ENCODE measurements around the gene HBM.
"Not testable (repeated sequence)": the region's sequence is repeated elsewhere in the genome, so short reads cannot be mapped to it uniquely, and the experiment has no call there.

Gene HBM

DNA sequence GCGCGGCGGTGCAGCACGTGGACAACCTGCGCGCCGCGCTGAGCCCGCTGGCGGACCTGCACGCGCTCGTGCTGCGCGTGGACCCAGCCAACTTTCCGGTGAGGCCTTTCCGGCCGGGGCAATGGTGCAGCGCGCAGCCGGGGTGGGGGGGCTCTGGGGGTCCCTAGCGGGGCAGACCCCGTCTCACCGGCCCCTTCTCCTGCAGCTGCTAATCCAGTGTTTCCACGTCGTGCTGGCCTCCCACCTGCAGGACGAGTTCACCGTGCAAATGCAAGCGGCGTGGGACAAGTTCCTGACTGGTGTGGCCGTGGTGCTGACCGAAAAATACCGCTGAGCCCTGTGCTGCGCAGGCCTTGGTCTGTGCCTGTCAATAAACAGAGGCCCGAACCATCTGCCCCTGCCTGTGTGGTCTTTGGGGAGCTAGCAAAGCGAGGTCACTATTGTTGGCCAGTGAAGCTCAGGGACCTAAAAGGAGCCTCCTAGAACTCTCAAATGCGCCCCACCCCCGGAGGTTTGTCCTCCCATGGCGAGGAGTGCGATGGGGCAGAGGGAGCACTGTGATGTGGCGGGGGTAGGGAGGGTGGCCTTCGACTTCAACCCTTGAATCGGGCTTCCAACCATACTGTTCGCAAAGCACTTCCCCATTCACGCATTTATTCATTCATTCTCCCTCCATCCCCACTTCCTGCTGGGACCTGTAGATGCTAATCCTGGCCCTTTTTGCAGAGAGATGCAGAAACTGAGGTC lies 770 bp downstream of the HBM start:
- FAIRE-seq: no peak

DNA sequence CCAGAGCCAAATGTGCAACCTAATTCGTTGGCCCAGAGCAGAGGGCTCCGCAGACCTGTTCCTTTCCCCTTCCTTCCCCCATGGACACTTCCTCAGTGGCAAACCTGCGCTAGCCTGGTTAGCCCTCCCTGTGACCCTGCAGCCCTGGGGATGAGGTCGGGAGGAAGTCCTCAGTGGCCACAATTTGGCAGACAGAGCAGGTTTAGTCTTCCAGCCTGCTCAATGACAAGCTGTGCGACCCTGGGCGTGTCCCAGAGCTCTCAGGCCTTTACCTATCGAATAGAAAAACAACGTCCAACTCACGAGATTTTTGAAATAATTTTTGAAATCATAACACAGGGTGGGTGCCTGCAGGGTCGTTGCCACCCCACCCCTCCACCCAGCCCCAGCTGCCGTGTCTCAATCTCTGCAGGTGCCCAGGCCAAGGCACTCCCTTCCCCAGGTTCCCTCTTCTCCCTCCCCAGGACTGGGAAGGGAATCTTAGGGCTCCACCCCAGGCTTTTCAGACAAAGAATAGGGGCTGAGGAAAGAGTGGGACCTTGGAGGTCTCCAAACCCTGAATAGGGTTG lies 1.4 kb downstream of the HBM start:
- FAIRE-seq (no peak), DNase-seq (ENCODE audit: extremely low spot score, insufficient read length, low read depth) (no peak)

More for the DNA sequence above, 770 bp downstream of the HBM start:
- DNase-seq (ENCODE audit: extremely low spot score, insufficient read length, low read depth): no peak

DNA sequence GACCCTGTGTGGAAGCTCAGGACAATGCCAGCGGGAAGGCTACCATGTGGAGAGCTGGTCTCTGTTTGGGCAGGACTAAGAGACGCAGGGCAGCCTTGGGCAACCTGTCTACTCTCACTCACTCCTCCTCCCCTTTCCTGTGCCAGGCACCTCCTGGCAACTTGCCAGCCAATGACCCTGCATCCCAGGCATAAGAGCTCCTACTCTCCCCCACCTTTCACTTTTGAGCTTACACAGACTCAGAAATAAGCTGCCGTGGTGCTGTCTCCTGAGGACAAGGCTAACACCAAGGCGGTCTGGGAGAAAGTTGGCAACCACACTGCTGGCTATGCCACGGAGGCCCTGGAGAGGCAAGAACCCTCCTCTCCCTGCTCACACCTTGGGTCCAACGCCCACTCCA lies 2.6 kb downstream of the HBM start:
- FAIRE-seq (no peak), DNase-seq (ENCODE audit: extremely low spot score, insufficient read length, low read depth) (no peak)

DNA sequence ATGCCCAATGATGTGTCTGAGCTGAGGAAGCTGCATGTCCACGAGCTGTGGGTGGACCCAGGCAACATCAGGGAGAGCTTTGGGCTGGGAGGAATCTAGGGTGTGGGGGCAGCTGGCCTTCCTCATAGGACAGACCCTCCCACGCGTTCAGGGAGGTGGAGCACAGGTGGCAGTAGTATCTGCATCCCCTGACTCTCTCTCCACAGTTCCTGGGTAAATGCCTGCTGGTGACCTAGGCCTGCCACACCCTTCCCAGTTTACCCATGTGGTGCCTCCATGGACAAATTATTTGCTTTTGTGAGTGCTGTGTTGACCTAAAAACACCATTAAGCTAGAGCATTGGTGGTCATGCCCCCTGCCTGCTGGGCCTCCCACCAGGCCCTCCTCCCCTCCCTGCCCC lies 3.2 kb downstream of the HBM start:
- no peak for DNase-seq (ENCODE audit: extremely low spot score, insufficient read length, low read depth)
- no peak for FAIRE-seq

DNA sequence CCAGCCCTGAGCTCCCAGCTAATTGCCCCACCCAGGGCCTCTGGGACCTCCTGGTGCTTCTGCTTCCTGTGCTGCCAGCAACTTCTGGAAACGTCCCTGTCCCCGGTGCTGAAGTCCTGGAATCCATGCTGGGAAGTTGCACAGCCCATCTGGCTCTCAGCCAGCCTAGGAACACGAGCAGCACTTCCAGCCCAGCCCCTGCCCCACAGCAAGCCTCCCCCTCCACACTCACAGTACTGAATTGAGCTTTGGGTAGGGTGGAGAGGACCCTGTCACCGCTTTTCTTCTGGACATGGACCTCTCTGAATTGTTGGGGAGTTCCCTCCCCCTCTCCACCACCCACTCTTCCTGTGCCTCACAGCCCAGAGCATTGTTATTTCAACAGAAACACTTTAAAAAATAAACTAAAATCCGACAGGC lies 4.3 kb downstream of the HBM start:
- DNase-seq (ENCODE audit: extremely low spot score, insufficient read length, low read depth); FAIRE-seq: not testable (repeated sequence)

DNA sequence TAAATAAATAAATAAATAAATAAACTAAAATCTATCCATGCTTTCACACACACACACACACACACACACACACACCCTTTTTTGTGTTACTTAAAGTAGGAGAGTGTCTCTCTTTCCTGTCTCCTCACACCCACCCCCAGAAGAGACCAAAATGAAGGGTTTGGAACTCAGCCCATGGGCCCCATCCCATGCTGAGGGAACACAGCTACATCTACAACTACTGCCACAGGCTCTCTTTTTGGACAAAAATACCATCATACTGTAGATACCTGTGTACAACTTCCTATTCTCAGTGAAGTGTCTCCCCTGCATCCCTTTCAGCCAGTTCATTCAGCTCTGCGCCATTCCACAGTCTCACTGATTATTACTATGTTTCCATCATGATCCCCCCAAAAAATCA lies 5.0 kb downstream of the HBM start:
- FAIRE-seq (no peak), DNase-seq (ENCODE audit: extremely low spot score, insufficient read length, low read depth) (no peak)

DNA sequence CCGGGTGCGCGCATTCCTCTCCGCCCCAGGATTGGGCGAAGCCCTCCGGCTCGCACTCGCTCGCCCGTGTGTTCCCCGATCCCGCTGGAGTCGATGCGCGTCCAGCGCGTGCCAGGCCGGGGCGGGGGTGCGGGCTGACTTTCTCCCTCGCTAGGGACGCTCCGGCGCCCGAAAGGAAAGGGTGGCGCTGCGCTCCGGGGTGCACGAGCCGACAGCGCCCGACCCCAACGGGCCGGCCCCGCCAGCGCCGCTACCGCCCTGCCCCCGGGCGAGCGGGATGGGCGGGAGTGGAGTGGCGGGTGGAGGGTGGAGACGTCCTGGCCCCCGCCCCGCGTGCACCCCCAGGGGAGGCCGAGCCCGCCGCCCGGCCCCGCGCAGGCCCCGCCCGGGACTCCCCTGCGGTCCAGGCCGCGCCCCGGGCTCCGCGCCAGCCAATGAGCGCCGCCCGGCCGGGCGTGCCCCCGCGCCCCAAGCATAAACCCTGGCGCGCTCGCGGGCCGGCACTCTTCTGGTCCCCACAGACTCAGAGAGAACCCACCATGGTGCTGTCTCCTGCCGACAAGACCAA lies 6.7 kb downstream of the HBM start, which contains the start of gene HBA2:
Gene HBA2, plus strand, starts transcription at position 503 of the 568 bp plus-strand sequence. Its CDS starts 37 bp downstream, at position 540.
- not testable (repeated sequence) for FAIRE-seq; DNase-seq (ENCODE audit: extremely low spot score, insufficient read length, low read depth)

DNA sequence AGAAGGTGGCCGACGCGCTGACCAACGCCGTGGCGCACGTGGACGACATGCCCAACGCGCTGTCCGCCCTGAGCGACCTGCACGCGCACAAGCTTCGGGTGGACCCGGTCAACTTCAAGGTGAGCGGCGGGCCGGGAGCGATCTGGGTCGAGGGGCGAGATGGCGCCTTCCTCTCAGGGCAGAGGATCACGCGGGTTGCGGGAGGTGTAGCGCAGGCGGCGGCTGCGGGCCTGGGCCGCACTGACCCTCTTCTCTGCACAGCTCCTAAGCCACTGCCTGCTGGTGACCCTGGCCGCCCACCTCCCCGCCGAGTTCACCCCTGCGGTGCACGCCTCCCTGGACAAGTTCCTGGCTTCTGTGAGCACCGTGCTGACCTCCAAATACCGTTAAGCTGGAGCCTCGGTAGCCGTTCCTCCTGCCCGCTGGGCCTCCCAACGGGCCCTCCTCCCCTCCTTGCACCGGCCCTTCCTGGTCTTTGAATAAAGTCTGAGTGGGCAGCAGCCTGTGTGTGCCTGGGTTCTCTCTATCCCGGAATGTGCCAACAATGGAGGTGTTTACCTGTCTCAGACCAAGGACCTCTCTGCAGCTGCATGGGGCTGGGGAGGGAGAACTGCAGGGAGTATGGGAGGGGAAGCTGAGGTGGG lies 7.6 kb downstream of the HBM start:
- not testable (repeated sequence) for FAIRE-seq; DNase-seq (ENCODE audit: extremely low spot score, insufficient read length, low read depth)

DNA sequence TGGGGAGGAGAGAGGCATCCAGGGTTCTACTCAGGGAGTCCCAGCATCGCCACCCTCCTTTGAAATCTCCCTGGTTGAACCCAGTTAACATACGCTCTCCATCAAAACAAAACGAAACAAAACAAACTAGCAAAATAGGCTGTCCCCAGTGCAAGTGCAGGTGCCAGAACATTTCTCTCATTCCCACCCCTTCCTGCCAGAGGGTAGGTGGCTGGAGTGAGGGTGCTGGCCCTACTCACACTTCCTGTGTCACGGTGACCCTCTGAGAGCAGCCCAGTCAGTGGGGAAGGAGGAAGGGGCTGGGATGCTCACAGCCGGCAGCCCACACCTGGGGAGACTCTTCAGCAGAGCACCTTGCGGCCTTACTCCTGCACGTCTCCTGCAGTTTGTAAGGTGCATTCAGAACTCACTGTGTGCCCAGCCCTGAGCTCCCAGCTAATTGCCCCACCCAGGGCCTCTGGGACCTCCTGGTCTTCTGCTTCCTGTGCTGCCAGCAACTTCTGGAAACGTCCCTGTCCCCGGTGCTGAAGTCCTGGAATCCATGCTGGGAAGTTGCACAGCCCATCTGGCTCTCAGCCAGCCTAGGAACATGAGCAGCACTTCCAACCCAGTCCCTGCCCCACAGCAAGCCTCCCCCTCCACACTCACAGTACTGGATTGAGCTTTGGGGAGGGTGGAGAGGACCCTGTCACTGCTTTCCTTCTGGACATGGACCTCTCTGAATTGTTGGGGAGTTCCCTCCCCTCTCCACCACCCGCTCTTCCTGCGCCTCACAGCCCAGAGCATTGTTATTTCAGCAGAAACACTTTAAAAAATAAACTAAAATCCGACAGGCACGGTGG lies 8.4 kb downstream of the HBM start:
- DNase-seq (ENCODE audit: extremely low spot score, insufficient read length, low read depth); FAIRE-seq: not testable (repeated sequence)

DNA sequence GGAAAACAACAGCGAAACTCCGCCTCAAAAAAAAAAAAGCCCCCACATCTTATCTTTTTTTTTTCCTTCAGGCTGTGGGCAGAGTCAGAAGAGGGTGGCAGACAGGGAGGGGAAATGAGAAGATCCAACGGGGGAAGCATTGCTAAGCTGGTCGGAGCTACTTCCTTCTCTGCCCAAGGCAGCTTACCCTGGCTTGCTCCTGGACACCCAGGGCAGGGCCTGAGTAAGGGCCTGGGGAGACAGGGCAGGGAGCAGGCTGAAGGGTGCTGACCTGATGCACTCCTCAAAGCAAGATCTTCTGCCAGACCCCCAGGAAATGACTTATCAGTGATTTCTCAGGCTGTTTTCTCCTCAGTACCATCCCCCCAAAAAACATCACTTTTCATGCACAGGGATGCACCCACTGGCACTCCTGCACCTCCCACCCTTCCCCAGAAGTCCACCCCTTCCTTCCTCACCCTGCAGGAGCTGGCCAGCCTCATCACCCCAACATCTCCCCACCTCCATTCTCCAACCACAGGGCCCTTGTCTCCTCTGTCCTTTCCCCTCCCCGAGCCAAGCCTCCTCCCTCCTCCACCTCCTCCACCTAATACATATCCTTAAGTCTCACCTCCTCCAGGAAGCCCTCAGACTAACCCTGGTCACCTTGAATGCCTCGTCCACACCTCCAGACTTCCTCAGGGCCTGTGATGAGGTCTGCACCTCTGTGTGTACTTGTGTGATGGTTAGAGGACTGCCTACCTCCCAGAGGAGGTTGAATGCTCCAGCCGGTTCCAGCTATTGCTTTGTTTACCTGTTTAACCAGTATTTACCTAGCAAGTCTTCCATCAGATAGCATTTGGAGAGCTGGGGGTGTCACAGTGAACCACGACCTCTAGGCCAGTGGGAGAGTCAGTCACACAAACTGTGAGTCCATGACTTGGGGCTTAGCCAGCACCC lies 9.5 kb downstream of the HBM start:
- DNase-seq (ENCODE audit: extremely low spot score, insufficient read length, low read depth) (no peak), FAIRE-seq (no peak)

DNA sequence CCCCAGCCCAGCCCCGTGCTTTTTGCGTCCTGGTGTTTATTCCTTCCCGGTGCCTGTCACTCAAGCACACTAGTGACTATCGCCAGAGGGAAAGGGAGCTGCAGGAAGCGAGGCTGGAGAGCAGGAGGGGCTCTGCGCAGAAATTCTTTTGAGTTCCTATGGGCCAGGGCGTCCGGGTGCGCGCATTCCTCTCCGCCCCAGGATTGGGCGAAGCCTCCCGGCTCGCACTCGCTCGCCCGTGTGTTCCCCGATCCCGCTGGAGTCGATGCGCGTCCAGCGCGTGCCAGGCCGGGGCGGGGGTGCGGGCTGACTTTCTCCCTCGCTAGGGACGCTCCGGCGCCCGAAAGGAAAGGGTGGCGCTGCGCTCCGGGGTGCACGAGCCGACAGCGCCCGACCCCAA lies 10.2 kb downstream of the HBM start:
- DNase-seq (ENCODE audit: extremely low spot score, insufficient read length, low read depth); FAIRE-seq: not testable (repeated sequence)

DNA sequence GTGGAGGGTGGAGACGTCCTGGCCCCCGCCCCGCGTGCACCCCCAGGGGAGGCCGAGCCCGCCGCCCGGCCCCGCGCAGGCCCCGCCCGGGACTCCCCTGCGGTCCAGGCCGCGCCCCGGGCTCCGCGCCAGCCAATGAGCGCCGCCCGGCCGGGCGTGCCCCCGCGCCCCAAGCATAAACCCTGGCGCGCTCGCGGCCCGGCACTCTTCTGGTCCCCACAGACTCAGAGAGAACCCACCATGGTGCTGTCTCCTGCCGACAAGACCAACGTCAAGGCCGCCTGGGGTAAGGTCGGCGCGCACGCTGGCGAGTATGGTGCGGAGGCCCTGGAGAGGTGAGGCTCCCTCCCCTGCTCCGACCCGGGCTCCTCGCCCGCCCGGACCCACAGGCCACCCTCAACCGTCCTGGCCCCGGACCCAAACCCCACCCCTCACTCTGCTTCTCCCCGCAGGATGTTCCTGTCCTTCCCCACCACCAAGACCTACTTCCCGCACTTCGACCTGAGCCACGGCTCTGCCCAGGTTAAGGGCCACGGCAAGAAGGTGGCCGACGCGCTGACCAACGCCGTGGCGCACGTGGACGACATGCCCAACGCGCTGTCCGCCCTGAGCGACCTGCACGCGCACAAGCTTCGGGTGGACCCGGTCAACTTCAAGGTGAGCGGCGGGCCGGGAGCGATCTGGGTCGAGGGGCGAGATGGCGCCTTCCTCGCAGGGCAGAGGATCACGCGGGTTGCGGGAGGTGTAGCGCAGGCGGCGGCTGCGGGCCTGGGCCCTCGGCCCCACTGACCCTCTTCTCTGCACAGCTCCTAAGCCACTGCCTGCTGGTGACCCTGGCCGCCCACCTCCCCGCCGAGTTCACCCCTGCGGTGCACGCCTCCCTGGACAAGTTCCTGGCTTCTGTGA lies 11.0 kb downstream of the HBM start, which contains the start of gene HBA1:
Gene HBA1, plus strand, starts transcription at position 204 of the 906 bp plus-strand sequence. Its CDS starts 37 bp downstream, at position 241.
- not testable (repeated sequence) for FAIRE-seq; DNase-seq (ENCODE audit: extremely low spot score, insufficient read length, low read depth)

DNA sequence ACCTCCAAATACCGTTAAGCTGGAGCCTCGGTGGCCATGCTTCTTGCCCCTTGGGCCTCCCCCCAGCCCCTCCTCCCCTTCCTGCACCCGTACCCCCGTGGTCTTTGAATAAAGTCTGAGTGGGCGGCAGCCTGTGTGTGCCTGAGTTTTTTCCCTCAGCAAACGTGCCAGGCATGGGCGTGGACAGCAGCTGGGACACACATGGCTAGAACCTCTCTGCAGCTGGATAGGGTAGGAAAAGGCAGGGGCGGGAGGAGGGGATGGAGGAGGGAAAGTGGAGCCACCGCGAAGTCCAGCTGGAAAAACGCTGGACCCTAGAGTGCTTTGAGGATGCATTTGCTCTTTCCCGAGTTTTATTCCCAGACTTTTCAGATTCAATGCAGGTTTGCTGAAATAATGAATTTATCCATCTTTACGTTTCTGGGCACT lies 11.6 kb downstream of the HBM start:
- no peak for DNase-seq (ENCODE audit: extremely low spot score, insufficient read length, low read depth)

DNA sequence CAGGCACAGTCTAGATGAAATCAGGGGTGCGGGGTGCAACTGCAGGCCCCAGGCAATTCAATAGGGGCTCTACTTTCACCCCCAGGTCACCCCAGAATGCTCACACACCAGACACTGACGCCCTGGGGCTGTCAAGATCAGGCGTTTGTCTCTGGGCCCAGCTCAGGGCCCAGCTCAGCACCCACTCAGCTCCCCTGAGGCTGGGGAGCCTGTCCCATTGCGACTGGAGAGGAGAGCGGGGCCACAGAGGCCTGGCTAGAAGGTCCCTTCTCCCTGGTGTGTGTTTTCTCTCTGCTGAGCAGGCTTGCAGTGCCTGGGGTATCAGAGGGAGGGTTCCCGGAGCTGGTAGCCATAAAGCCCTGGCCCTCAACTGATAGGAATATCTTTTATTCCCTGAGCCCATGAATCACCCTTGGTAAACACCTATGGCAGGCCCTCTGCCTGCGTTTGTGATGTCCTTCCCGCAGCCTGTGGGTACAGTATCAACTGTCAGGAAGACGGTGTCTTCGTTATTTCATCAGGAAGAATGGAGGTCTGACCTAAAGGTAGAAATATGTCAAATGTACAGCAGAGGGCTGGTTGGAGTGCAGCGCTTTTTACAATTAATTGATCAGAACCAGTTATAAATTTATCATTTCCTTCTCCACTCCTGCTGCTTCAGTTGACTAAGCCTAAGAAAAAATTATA lies 12.3 kb downstream of the HBM start:
- no peak for DNase-seq (ENCODE audit: extremely low spot score, insufficient read length, low read depth)
- no peak for FAIRE-seq

More for the DNA sequence above, 11.6 kb downstream of the HBM start:
- no peak for FAIRE-seq

DNA sequence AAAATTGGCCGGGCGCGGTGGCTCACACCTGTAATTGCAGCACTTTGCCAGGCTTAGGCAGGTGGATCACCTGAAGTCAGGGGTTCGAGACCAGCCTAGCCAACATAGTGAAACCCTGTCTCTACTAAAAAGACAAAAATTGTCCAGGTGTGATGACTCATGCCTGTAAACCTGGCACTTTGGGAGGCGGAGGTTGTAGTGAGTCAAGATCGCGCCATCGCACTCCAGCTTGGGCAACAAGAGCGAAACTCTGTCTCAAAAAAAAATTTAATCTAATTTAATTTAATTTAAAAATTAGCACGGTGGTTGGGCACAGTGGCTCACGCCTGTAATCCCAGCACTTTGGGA lies 12.9 kb downstream of the HBM start:
- FAIRE-seq (no peak), DNase-seq (ENCODE audit: extremely low spot score, insufficient read length, low read depth) (no peak)

DNA sequence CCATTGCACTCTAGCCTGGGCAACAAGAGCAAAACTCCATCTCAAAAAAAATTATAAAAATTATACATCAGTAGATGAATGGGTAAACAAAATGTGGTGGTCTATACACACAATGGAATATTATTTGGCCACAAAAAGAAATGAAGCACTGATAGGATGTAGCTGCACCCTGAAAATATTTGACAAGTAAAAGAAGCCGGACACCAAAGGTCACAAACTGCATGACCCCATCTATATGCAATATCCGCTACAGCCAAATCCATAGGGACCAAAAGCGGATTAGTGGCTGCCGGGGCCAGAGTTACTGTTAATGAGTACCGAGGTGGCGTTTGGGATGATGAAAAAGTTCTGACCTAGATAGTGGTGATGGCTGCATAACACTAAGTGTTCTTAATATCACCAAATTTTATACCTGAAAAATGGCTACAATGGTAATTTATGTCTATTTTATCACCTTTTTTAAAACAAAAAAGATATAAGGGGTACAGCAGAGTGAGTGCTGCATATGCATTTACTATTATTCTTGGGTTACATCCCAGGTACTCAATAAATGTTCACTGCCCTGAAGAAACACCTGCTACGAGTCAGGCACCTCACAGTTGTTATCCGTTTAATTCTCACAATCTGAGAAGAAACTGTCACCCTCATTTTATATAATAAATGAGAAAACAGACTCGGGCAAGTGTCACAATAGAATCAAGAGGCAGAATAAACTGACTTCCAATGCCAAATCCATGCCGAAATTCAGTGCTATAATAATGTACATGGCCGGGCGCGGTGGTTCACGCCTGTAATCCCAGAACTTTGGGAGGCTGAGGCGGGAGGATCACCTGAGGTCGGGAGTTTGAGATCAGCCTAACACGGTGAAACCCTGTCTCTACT lies 13.7 kb downstream of the HBM start:
- no peak for FAIRE-seq
- no peak for DNase-seq (ENCODE audit: extremely low spot score, insufficient read length, low read depth)
